ENCODE data around the gene PDLIM7.
"Not testable (repeated sequence)": the region's sequence is repeated elsewhere in the genome, so short reads cannot be mapped to it uniquely, and the experiment has no call there.

The PDLIM7 gene

DNA sequence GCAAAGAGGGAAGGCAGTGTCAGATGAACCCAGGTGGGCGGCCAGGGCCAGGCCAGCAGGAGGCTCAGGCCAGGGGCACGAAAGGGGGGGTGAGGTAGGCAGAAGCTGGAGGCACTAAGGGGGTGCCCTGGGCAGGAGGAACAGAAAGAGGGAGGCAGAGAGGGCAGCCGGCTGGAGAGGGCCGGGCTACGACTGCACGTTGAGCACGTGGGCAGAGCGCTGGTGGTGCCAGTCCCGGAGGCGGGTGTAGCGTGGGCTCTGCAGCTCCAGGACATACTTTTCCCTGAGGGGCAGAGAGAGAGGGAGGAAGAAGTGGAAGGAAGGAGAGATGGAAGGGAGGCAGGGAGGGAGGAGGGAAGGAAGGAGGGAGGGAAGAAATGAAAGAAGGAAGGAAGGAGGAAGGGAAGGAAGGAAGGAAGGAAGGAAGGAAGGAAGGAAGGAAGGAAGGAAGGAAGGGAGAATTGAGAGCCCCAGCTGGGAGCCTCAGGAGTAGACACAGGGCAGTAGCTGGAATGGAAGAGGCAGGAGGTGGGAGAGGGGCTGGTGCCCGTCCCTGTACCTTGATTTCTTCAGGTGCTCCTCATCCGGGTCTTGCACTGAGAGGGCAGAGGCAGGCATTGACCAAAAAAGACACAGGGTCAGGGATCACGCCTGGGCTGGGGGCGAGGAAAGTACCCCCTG, 7.0 kb downstream of the PDLIM7 start:
- Histone ChIP-seq H3K27ac (peak overlapping the region; percentile 91 to 100), H3K4me3 (peak overlapping the region; percentile 98)
- DNase-seq (ENCODE audit: low spot score): no peak
- TF ChIP-seq, protein P1, sequence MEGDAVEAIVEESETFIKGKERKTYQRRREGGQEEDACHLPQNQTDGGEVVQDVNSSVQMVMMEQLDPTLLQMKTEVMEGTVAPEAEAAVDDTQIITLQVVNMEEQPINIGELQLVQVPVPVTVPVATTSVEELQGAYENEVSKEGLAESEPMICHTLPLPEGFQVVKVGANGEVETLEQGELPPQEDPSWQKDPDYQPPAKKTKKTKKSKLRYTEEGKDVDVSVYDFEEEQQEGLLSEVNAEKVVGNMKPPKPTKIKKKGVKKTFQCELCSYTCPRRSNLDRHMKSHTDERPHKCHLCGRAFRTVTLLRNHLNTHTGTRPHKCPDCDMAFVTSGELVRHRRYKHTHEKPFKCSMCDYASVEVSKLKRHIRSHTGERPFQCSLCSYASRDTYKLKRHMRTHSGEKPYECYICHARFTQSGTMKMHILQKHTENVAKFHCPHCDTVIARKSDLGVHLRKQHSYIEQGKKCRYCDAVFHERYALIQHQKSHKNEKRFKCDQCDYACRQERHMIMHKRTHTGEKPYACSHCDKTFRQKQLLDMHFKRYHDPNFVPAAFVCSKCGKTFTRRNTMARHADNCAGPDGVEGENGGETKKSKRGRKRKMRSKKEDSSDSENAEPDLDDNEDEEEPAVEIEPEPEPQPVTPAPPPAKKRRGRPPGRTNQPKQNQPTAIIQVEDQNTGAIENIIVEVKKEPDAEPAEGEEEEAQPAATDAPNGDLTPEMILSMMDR (IDR thresholded peaks at IDR 0.05): no peak

DNA sequence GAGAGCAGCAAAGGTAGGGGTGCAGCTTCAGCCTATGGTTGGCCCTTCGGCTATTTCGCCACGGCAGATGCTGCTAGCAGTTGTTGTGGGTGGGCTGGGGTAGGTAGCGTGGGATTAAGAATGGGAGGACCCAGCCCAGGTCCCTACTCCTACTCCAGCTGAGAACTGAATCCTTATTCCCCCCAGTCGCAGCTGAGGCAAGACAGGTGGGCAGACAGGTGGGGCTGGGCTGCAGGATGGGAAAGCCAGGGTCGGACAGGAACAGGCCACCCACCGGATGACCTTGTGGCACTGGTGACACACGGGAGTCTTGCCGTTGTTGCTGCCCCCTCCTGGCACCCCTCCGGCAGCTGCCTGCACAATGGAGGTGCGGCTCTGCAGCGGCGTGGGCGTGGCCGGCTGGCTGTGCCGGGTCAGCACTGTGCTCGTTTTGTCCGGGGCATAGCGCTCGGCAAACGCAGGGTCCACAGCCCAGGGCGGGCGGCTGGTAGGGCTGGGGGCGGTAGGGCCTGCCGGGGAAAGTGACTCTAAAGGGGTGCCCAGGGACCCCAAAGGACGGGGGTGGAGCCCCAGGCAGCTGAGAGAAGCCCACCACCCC, 8.2 kb downstream of the PDLIM7 start:
- H3K4me3 ChIP-seq: peak overlapping the region; percentile 20
- DNase-seq (ENCODE audit: low spot score): no peak
- peak overlapping the region; percentile 5 to 100 for H3K27ac ChIP-seq
- TF ChIP-seq, protein P1 (IDR thresholded peaks at IDR 0.05): no peak

DNA sequence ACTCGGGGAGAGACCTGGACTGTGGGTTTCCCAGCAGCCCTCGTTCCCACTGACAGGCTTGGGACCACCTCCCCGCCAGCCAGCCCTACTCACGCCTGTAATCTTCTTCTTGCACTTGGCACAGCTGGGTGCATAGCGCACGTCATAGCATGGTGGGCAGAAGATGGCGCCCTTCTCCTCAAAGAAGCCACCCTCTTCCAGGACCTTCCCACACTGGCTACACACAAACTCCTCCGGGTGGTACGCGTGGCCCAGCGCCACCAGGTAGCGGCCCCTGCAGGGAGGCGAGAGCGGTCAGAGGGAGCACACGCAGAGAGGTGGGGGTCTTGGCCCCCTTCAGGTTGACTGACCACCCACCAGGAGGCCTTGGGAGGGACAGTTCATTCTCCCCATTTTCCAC, 9.4 kb downstream of the PDLIM7 start:
- Histone ChIP-seq H3K27ac (peak overlapping the region in 1 of 2 donors; percentile 30), H3K4me3 (no peak overlapping the region)
- no peak for DNase-seq (ENCODE audit: low spot score)
- TF ChIP-seq, protein P1 (IDR thresholded peaks at IDR 0.05): no peak

DNA sequence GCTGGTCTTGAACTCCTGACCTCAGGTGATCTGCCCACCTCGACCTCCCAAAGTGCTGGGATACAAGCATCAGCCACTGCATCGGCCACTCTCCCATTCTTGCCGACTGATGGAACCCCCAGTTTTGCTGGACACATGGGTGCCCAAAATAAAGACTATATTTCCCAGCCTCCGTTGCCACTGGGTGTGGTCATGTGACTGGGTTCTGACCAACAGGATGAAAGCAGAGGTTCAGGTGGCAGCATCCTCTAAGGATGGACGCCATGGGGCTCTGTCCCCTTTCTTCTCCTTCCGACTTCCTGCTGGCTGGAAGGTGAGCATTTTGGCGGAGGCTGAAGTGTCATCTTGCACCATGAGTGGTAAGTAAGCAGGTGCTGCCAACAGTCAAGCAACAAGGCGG, 10.3 kb downstream of the PDLIM7 start:
- no peak for DNase-seq (ENCODE audit: low spot score)
- Histone ChIP-seq H3K27ac (peak overlapping the region in 1 of 2 donors; percentile 30), H3K4me3 (no peak overlapping the region)
- TF ChIP-seq, protein P1 (IDR thresholded peaks at IDR 0.05): no peak

DNA sequence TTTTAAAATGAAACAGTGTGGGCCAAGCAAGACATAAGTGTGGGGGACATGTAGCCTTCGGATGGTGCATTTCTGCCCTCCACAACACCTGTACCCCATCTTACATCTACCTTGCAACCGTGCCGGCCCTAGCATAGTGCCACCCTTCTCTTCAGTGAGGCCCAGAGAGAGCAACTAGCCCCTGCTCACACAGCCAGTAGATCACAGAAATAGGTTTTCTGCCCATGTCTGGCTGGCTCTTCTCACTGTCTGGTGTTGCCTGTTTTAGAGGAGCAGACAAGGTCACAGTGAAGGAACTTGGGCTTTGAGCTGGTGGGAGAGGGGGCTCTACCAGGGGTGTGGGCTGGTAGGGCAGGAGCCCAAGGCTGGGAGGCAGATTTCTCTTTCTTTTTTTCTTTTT, 11.1 kb downstream of the PDLIM7 start:
- DNase-seq (ENCODE audit: low spot score): no peak
- TF ChIP-seq, protein P1 (IDR thresholded peaks at IDR 0.05): no peak
- H3K27ac ChIP-seq: no peak overlapping the region
- no peak overlapping the region for H3K4me3 ChIP-seq

DNA sequence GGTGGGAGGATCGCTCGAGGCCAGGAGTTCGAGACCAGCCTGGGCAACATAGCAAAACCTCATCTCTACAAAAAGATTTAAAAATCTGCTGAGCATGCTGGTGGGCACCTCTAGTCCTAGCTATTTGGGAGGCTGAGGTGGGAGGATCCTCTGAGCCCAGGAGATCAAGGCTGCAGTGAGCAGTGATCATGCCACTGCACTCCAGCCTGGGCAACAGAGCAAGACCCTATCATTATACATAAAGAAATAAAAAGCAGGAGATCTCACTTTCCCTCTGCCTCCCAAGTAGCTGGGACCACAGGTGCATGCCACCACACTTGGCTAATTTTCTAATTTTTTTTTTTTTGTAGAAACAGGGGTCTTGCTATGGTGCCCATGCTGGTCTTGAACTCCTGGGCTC, 11.7 kb downstream of the PDLIM7 start:
- DNase-seq (ENCODE audit: low spot score); H3K4me3 ChIP-seq: not testable (repeated sequence)
- peak overlapping the region in 1 of 2 donors; percentile 74 for H3K27ac ChIP-seq

DNA sequence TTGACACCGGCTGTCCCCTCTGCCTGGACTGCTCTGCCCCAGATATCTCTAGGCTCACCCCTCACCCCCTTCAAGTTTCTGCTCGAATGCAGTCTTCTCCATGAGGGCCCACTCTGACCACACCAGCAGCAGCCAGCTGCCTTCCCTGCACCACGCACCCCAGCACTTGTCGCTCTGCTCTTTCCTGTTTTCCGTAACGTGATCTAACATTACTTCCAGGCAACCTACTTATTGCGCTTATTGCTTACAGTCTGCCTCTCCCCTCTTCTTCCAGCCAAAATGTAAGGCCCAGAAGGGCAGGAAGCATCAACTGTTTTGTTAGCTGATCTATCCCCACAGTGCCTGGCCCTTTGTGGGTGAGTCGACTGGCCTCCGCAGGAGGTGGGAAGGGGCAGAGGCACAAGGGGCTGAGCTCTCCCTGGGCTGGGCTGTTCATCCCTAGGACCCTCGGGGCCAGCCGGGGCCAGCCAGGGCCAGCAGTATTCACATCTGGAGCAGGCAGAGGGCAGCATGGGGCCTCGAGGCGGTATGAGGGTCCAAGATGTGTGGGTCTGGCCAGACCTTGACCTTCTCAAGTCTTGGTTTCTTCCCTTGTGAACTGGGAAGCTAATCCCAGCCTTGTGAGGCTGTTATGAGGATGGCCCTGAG, 12.4 kb downstream of the PDLIM7 start:
- no peak for DNase-seq (ENCODE audit: low spot score)
- peak overlapping the region; percentile 17 to 74 for H3K27ac ChIP-seq
- TF ChIP-seq, protein P1 (IDR thresholded peaks at IDR 0.05): no peak
- no peak overlapping the region for H3K4me3 ChIP-seq

All from coronary artery (tissue), 2 donors.